HL-60/S4 treated with retinoic acid at 250 ng/mL for 4 days and 3 days (cell line): ENCODE data around the gene CPB1.

Experiments
- in situ Hi-C: fragments of 300-500 bp; cut with MboI; formaldehyde crosslinking; loops from 2 replicates; pipeline ENCODE4 v1.7.0; 2022; ENCODE audit warnings: low sequenced_read_pairs

The CPB1 gene

DNA sequence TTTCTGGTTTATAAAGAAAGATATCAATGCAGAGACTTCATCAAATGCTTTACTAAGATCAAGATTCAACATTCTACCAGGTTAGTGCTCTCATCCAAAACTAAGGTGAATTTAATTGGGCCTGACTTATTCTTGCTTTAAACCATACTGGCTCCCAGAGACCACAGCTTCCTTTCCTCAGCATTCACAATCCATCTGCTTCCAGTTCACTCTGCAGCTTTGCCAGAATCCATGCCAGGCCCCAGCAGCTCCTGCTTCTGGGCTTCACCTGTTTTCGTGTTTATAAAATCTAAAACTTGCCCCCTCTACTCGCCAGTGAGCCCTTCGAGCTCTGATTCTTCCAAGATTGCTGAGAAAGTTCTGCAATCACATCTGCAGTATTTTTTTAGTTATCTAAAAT lies 2.3 kb downstream of the CPB1 start:
- in situ Hi-C loops: no loop called here

DNA sequence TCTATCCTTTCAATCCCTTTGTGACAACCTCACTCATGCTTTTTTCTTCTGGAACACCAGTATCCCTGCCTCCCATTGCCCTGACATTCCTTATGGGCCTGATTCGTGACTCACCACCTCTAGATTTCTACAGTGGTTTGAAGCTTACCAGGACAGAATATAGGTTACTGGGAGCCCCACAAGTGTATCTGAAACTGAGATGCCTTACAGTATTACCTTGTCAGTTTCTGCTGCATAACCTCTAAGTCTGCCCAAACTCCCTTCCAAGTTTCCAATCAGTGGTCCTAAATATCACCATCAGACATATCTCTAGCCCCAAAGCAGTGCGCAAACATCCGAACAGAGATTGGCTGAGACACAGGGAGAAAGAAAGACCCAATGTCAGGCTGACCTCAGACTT lies 5.6 kb downstream of the CPB1 start:
- in situ Hi-C loops: no loop called here

DNA sequence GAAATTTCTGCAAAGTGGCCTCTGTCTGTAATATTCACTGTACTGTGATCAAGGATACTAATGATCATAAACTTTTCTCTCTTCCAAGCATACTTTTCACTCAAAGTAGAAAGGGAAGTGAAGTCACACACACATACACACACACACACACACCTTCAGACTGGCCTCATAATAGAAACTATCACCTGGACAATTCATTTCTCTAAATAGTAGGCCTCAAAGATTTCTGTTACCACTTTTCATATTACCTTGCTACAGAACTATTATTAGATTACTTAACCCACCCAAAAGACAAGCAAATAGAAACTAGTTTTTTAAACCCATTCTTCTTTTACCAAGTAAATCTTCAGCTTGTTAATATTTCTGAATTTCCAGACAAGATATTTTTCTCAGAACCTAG lies 12.2 kb downstream of the CPB1 start:
- in situ Hi-C loops: no loop called here

DNA sequence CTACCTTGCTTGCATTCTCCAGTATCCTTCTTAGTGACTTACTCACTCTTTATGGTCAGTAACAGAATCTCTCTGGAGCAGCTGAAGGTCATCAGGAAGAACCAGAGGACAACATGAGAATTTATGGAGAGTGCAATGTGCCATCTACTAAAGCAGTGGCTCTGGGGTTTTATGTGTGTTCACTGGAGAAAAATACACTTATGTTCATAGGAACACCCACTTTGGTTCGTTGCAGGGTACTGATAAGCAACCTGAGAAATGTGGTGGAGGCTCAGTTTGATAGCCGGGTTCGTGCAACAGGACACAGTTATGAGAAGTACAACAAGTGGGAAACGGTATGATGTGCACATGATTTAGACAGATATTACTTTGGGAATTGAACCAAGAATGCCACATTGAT lies 12.8 kb downstream of the CPB1 start:
- in situ Hi-C loops: no loop called here

DNA sequence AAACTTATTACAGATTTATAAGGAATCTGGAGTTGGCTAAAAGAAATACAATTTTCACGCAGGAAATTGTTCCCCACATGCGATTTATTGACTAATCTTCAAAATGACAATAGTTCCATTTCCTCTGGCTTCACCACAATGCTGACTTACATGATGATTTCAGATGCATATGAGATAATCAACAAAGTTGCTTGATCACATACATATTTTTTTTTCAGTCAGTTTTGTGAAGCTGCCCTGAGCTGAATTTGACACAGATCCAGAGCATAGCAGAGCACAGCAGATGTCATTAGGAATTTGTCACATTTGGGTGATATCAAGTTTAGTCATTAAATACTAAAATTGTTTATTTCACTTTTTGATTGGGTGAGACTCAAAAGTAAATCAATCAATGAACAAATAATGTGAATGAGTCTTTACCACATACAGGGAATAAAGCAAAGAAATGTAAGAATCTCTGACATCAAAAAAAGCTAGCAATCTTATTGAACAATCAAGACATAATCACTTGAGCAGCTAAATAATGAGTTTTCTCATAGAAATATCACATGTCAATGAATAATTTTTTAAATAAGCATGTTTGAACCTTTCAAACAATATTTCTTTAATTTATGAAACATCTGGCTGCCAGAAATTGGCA lies 18.3 kb downstream of the CPB1 start:
- in situ Hi-C loops: no loop called here

DNA sequence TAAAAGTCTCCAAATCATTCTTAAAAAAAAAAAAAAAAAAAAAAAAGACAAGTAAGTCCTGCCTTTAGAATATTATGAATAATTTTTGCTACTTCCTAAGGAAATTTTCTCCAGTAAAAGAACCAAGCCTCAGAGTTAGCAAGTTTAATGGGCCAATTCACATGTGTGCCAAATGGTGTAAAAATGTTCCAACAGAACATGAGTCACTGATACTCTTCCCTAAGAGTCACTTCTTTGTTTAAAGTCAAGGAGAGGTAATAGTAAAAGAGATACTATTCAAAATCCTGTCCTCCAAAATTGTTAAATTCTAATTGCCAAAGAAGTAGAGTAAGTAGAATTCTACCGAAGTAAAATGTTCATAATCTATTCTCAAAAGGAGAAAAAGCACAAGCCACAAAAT lies 19.7 kb downstream of the CPB1 start:
- in situ Hi-C loops: no loop called here

DNA sequence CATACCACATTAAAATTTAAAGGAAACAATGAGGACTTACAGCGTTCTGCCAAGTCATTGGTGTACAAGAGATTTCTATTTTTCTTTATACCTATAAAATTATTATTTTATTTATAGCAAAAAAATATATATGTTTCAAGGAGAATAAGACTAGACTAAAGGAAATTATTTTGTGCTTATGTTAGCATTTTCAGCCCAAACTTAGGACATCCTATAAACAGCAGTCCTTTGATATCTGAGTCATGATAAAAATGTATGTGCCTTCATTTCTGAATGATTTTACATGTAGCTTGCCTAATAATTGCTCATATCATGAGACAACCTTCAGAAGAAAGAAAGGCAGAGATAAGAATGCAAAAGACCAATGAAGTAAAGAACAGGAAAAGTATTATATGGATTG lies 20.8 kb downstream of the CPB1 start:
- in situ Hi-C loops: no loop called here

DNA sequence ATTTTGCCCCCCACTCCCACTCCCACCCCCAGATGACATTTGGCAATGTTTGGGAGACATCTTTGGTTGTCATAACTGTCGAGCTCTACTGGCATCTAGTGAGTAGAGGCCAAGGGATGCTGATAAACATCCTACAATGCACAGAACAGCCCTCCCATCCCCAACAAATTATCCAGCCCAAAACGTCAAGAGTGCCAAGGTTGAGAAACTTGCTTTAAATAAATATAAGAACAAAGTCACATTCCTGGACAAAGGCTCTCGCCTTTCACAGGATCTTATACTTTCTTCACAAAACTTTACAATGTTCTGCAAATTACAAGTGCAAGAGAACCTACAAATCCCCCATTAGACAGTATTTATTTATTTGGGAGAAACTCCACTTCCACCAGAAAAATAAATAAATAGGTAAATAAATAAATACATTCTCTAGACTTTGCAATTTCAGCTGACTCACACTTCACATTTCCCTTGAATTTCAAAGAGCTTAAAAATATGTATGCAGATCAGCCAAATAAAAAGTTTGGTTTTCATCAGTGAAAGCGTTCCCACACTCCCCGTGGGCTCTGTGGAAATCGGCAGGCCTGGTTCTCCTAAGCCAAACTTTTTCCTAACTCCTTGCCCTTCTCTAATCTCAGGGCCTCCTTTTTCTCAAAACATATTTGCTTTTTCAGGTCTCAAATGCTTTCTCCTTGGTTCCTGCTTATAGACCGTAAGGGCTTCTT lies 24.8 kb downstream of the CPB1 start:
- in situ Hi-C loops: no loop called here

DNA sequence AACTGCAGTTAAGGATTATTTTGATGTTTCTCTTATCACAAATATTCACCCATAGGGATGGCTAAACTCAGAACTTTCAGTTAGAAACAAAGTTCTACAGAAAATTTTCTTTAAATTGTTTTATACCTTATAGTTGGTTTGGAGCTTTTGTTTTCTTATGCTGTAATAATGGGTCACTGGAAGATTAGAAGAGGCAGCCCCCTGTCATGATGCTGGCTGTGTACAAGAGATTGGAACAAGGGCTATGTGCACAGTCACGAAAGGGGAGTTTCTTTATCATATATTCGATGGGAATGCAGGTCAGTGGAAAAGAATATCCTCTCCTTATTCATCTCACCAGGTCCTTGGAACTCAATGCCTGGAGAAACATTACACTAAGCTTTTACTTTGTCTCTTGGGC lies 25.5 kb downstream of the CPB1 start:
- in situ Hi-C loops: no loop called here

DNA sequence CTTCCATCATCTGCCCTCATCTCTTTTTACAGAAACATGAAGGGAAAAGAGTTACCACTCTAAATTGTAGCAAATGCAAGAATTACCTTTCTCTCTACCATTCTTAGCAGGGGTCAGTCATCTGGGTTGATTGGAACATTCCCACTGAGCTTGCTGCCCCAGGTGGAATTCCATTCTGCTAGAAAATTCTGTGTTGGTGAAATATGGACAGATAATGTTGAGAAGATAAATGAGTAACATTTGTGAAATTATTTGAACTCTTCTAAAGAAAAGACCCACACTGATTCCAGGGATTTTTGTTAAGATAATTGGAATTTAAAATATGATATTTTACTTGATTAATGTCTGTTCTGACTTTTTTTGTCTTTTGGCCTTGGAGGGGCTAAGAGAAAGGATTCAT lies 26.4 kb downstream of the CPB1 start:
- in situ Hi-C loops: no loop called here

DNA sequence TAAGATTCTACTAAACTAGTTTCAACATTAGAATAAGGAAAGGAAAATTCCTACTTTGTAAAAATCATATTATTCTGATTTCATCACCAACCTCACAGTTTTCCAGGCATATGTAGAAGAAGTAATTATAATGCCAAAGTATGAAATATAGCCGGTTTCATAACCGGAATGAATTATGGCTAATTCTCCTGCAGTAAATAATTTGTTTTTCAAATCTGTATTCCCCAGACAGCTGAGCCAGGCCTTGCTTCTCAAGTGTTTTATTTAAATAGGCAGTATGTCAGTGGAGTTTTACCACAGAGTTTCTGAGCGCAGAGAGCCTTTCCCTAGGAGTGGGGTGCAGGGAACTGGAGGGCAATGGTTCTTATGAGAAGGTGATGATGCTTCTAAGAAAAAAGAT lies 28.8 kb downstream of the CPB1 start:
- in situ Hi-C loops: no loop called here

DNA sequence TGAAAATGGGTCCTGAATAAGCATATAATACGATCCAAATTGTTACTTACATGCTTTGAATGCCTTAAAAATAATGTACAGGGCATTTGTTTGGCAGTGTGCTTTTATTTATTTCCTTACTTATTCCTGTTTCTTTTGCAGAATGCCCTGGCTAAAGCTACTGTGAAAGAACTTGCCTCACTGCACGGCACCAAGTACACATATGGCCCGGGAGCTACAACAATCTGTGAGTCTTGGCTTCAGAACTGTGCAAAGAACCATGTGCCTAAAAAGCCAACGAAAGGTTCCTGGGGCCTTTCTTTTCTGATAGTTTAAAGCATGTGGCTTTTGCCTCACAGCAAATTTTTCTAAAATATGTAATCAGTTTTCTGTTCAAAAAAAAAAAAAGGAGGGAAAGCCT lies 29.7 kb downstream of the CPB1 start:
- in situ Hi-C loops: no loop called here

DNA sequence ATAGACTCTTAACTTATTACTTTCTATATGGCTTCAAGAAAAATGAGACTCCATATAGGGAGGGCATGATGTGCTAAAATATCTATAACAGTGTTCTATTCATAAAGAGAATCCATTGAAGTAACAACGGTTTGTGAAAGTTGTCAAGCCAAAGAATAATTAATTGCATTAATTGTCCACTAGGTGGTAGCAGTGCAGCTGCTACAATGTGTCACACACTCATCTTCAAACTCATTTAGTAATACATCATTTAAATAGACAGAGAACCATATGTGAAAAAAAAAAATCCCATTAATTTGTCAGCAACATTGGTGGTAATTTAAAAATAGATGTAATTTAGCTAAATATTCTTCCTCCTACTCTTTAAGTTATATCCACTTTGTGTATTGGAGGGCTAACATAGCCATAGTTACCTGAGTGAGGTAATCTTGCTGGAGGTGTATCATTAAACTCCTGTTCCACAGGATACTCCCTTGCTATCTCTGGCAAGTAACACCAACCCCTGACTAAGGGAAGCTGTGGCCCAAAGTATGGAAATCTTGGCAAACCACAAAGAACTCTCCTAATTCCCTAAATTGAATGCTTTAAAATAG lies 33.8 kb downstream of the CPB1 start:
- in situ Hi-C loops: no loop called here

DNA sequence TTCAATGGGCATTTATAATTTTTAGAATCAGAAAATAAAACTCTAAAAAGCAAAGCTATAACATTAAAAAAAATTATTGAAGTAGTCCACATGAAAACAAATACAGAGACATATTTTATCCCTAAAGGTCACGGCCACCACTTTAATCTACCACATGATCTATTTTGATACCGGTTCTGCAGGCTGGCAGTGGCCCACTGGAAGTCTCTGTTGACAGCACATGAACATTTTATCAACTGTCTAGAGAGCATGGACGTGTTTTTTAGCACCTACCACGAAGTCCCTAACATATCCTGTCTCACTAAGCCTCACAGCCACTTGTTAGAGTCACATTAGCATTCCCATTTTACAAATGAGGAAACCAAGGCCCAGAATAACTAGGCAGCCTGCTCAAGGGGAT lies 35.7 kb downstream of the CPB1 start:
- in situ Hi-C loops: no loop called here

DNA sequence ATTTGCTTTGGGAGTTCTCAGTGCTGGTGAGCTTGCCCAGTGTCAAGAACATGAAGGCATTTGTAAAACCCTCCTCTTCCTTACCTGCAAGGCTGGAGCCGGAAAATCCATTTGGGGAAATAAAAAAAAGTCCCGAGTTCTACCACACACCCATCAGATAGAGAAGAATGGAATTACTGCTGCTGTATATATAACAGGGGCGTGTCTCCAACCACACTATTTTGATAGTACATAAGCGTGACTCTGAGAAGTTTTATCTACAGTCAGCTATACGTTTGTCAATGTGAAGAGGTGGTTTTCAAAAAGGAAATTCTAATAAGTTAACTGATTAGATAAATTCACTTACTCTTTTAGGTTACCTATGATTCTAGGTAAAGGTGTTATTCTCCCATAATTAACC lies 36.2 kb downstream of the CPB1 start:
- in situ Hi-C loops: no loop called here

DNA sequence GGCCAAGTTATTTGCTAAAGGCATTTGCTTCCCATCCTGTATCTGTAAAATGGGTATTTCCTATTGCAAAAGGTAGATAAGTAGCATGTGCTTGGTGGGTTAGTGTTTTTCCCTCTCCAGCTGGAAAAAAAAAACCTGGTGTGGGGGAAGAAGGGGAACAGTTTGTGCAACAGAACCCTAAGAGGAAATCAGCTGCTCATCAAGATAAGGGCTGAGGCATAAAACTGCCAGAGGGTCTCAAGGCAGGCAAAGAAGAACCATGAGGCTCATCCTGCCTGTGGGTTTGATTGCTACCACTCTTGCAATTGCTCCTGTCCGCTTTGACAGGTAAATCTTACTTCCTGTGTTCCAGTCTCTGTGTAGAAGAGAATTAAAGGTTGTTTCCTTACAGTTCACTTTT lies 37.4 kb downstream of the CPB1 start, which contains the start of gene CPA3:
Gene CPA3, plus strand, starts transcription at position 248 of the 400 bp plus-strand sequence. Its CDS starts 12 bp downstream, at position 260.
- in situ Hi-C loops: no loop called here

DNA sequence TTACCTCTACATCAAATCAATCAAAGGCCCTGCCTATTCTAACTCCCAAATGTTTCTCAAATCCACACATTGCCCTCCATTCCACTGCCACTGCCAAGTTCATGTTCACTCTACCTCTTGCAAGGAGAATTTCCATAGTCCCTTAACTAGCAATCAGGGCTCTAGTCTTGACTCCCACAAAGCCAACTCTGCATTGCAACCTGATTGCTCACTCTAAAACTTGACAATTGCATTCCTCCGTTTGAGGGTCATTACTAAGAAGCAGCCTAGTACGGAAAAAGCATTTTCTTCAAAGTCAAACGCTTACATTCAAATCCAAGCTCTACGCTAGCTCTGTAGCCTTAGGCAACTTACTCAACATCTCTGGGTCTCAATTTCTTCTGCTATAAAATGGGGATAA lies 38.6 kb downstream of the CPB1 start:
- in situ Hi-C loops: no loop called here

DNA sequence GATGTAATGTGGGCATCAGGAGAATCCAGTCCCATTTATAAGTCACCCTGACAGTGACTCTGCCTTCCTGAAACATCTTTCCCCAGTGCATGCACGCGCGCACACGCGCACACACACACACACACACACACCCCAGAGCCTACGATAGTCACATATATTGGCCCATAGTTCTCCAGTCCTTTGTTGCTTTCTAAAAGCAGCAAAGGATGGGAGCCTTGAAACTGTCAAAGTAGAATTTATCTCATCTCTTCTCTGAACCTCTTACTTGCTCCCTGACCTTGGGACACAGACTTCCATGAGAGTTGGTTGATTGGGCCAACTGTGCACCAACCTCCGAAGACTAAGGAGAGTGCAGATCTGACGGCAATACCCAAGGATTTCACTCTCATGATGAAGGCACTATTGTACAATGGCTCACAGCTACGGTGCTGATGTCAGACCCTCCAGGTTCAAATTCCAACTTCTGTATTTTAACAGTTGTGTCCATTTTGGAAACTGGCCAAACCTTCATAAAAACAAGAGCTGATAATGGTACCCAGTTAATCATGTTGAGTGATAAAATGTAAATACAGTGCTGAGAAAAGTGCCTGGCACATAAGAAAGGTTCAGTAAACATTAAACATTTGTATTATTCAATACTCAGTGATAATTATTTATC lies 45.8 kb downstream of the CPB1 start:
- in situ Hi-C loops: no loop called here

DNA sequence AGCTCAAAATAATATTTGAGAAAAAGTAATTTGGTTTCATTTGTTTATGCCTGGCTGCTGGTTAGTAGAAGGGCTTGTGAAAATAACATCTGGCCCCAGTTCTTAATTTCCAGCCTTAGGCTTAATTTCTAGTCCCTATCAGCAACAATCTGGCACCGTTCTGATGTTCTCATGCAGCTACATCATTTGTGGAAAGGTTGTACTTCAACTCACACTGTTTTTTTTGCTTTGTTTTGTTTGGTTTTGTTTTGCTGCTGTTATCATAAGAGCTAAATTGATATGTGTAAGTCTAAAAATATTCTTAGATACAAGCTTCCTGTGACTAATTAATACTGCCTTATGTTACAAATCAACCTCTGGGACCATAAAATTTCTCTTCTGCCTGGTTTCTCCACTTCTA lies 46.4 kb downstream of the CPB1 start:
- in situ Hi-C loops: no loop called here

DNA sequence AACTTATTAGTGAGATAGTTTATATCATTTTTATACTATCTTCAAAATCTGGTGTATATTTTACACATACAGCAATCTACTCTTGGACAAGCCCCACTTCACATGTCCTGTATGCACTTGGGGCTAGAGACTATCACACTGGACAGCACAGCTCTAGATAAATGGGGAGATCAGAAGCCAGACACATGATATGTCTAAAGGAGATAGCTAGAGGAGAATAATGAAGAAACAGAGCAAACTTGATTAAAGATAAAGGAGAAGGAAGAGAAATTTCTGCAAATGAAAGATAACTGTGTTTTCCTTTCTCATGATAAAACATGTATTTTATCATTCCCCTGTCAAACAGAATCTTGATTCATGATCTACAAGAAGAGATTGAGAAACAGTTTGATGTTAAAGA lies 50.5 kb downstream of the CPB1 start:
- in situ Hi-C loops: no loop called here

DNA sequence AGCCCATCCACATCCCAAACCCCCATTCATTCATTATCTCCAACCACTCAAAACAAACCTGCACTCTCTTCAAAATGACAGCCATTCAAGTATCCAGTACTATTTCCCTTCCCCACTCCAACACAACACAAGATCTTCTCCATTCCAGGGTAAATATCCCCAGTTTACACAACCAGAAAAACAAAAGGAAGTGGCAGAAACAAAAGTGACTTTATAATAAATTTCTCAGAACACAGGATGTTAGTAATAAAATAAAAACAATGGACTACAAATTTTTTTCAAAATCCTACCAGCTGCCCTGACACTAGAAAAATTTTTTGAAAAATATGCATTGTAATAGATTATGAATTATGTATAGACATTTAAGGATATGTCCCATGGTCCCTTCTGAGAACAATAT lies 51.6 kb downstream of the CPB1 start:
- in situ Hi-C loops: no loop called here

DNA sequence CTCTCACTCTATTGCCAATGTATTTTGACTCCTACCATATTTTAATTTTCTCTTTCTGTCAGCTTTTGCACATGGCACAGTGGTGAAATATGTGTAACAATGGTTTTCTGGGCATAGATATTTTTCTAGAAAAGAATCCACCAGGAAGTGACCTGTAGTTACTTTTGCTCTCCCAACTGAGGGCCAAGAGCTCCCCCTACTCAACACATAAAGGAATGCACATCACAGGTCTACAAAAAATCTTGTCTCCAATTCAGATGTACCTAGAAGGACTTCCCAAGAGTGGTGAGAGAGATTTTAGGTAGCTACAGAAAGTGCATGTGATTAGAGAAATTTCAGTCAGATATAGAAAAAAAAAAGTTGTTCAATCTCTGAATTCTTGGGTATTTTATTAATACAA lies 53.1 kb downstream of the CPB1 start:
- in situ Hi-C loops: no loop called here
